Muscle of back (tissue), 3 donors: ENCODE data around the gene MTCL3.

Experiments
- DNase-seq, 3 donors: peaks; one replicate each; pipeline versions ENCODE4 v3.0.0 to v3.0.0-alpha.2; 2013

The MTCL3 gene

DNA sequence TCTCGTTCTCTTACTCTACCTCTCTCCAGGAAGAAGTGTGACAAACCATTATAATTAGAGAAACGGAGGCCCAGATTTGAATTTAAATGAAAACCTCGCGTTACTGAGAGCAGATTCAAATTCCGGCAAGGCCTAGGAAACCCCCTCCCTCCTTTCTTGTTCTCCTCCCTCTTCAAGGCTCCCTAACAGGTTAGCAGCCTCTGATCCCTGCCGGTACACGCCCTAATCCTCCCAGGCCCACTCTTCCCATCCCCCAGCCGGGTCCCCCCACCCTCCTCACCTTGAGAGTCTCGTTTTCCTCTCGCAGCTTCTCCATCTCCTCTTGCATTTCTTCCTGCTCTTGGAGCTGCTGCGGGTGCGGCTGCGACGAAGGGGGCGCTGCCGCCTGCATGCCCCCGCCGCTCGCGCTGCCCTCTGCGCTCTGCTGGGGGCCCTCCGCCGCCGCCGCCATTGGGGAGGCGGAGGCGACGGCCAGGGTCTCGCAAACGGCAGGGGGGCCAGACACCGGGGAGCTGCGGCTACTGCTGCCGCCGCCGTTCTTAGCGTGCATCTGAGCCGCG, 3.8 kb downstream of the MTCL3 start:
- peak in 1 of 3 donors; percentile 9 for DNase-seq

DNA sequence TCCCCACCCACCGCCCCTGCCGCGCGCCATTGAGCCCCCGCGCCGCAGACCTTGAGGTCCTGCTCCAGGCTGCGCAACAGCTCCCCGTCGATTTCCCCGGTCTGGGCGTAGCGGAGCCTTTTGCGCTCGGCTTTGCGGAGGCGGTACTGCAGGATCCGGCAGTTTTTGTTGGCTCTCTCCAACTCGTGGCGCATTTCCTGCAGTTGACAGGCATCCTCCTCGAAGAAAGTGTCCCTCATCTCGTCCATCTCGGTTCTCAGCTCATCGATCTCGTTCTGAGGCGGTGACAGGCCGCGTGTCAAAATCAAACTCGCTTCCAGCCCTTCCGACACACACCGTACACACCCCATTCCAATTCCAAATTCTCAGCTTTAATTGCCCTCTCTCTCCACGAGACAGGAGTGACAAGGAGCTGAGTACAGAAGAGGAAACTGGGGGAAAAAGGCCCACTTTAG, 4.3 kb downstream of the MTCL3 start:
- peak in 2 of 3 donors; percentile 17 to 75 for DNase-seq

GRCh38 chr6:127514179-127514772, 4.9 kb downstream of the MTCL3 start:
- no peak for DNase-seq

DNA sequence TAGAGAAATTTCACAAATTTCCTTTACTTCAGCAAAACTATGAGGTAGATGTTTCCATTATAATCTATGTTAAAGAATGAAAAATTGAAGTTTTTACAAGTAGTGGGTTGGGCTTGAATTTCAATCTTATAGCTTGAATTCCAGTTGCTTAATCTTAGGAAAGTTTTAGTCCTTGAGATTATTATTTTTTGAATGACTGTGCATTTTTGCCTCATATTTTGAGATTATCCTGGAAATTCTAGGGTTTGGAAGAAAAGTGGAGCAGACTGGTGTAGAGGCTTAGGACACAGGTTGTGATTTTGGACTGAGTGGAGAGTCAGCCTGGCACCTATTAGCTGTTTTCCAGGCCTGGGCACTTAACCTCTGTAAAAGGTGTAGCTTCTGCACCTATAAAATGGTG, 5.7 kb downstream of the MTCL3 start:
- DNase-seq, result no peak

GRCh38 chr6:127510876-127511275, 8.3 kb downstream of the MTCL3 start:
- no peak for DNase-seq

GRCh38 chr6:127506894-127507293, 12.2 kb downstream of the MTCL3 start:
- no peak for DNase-seq

- no peak for DNase-seq
Measured at GRCh38 chr6:127503022-127503421, 16.1 kb downstream of the MTCL3 start.

- no peak for DNase-seq
Measured at GRCh38 chr6:127497410-127497809, 21.7 kb downstream of the MTCL3 start.

GRCh38 chr6:127496471-127496870, 22.7 kb downstream of the MTCL3 start:
- DNase-seq, result no peak

DNA sequence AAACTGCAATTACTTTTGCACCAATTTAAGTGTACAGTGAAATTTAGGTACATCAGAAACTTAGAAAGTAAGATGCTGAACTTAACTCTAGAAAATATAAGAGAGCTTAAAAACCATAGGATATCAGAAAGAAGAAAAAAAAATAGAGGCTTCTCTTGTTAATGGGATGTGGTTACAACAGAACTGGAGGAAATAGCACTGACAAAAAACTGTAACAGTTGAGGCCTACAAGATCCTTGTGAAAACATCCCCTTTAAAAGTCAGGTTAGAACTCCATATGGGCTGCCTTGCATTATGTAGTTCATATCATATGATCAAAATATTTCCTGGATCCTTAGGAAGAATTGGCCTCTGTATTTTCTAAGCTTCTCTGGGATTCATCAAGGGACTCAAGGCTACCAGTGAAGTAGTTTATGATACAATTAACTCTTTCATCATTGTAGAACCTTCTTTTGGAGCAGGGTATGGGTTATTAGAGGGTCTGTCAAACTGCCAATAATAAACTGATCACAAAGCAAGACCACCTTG, 24.8 kb downstream of the MTCL3 start:
- no peak for DNase-seq

GRCh38 chr6:127489248-127489647, 29.9 kb downstream of the MTCL3 start:
- DNase-seq, result no peak

GRCh38 chr6:127486934-127487333, 32.2 kb downstream of the MTCL3 start:
- DNase-seq, result no peak

GRCh38 chr6:127484212-127484863, 34.8 kb downstream of the MTCL3 start:
- DNase-seq, result peak in 1 of 3 donors; percentile 26

GRCh38 chr6:127483399-127484055, 35.6 kb downstream of the MTCL3 start:
- DNase-seq, result no peak

DNA sequence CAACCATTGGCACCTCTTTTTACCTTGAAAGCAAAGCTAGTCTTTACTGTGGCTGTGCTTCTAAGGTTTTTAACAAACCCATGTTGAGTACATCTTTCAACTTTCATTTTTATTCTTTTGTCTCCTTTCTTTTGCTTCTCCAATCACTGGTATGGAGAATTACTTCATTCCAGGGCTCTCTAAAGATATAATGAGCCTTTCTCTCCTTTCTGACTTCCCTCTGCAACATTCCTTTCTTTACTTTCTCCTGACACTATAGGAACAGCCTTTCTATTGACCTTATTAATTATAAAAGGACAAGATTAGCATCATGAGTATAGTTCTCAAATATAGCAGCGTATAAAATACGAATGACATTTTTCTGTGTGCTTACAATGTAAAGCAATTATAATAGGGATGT, 36.8 kb downstream of the MTCL3 start:
- no peak for DNase-seq

- no peak for DNase-seq
Measured at GRCh38 chr6:127481628-127482027, 37.5 kb downstream of the MTCL3 start.

DNA sequence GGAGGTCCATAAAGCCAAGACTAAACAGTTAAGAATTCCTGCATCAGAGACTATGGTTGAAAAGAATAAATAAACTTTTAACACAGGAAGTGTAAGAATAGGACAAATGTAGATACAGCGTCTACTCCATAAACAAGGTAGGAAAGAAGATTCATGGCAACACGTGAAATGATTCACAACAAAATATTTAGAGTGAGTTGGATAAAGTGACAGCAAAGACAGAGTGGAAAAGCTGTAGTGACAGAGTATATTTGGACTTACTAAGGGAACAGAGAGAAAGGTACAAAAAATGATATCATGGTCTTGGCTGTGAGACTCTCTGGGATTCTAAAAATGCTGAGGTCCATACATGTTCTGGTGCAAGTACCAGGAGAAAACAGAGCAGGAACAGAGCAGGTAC, 38.0 kb downstream of the MTCL3 start:
- no peak for DNase-seq

GRCh38 chr6:127477658-127478057, 41.5 kb downstream of the MTCL3 start:
- DNase-seq, result no peak

GRCh38 chr6:127475823-127476176, 43.3 kb downstream of the MTCL3 start:
- peak in 1 of 3 donors; percentile 30 for DNase-seq

DNA sequence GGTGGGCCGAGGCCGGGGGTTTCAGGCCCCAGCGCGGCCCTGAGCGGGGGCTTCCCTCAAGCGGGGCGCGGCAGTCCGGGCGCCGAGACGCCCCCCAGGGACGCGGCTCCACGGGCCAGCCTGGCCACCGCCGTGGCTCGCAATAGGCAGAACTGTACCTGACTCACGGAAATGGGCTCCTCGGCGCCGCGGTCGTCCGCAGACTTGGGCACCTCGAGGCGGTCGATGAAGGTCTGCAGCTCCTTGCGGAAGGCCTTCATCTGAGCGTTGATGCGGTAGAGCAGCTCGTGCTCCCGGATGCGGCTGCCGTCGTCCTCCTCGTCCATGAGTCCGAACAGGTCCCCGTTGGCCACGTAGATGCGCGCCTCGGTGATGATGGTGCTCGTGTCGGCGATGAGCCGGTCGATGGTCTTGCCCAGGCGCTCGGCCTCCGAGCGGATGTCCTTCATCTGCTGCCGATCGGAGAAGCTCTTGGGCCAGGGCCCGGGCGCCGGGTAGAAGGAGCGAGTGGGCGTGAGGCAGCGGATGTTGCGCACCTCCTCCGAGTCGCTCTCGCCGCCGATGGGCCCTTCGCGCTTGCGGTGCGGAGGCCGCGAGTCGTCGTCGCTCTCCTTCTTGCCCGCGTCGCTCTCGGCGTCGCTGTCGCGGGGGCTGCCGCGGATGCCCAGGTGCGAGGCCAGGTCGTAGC, 43.9 kb downstream of the MTCL3 start:
- DNase-seq, result no peak

- DNase-seq, result no peak
Measured at GRCh38 chr6:127471379-127472255, 47.5 kb downstream of the MTCL3 start.
